Measurements from ENCODE around the gene BBS9. TPM values are rescaled to one million over a fixed set of nuclear protein-coding genes. Genes with fewer than 3 reads are reported as not detected.

Gene BBS9
- total RNA-seq, 4 donors from 2014 or later = 22.0 to 72.5 (median 35.9) TPM

GRCh38 chr7:33597181-33597580 lies 467.8 kb downstream of the BBS9 start:
- no peak overlapping the region for H3K4me3 ChIP-seq
- no peak for DNase-seq (ENCODE audit: low spot score in 2 of 2)
- H3K36me3 ChIP-seq = no peaks in the 10 kb centered on the region
- 95 to 98% methylated on average over 1 of the region's 1 CpG for WGBS, 2 donors
- H3K27ac ChIP-seq = no peak overlapping the region
- no peaks in the 10 kb centered on the region for H3K27me3 ChIP-seq
- TF ChIP-seq, protein P1, sequence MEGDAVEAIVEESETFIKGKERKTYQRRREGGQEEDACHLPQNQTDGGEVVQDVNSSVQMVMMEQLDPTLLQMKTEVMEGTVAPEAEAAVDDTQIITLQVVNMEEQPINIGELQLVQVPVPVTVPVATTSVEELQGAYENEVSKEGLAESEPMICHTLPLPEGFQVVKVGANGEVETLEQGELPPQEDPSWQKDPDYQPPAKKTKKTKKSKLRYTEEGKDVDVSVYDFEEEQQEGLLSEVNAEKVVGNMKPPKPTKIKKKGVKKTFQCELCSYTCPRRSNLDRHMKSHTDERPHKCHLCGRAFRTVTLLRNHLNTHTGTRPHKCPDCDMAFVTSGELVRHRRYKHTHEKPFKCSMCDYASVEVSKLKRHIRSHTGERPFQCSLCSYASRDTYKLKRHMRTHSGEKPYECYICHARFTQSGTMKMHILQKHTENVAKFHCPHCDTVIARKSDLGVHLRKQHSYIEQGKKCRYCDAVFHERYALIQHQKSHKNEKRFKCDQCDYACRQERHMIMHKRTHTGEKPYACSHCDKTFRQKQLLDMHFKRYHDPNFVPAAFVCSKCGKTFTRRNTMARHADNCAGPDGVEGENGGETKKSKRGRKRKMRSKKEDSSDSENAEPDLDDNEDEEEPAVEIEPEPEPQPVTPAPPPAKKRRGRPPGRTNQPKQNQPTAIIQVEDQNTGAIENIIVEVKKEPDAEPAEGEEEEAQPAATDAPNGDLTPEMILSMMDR (IDR thresholded peaks at IDR 0.05) = no peak
- TF ChIP-seq EP300 (IDR thresholded peaks at IDR 0.05) = no peak
- no peak for TF ChIP-seq POLR2A (IDR thresholded peaks at IDR 0.05)
- no peaks in the 10 kb centered on the region for H3K9me3 ChIP-seq
- peaks cover 0 to 18% (median 2%) of the 10 kb centered on the region in 4 donors for H3K4me1 ChIP-seq

DNA sequence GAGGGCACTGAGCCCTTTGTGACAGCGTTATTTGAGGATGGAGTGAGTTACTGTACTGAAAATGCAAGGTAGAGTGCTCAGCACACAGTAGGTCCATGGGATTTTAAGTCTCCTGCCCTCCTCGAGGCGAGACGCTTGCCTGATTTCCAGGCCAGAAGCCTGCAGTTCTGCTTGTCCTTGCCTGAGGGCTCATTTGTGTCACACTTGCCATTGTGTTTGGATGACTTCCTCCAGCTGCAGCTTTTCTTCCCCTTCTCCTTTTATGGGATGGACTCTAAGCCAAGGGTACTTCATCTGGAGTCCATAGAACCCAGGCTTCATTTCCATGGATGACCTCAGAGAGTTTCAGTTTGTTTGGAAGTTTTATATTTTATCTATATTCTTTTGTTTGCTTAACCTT lies 471.7 kb downstream of the BBS9 start:
- TF ChIP-seq POLR2A (IDR thresholded peaks at IDR 0.05) = no peak
- 85 to 86% methylated on average over 4 of the region's 4 CpGs for WGBS, 2 donors
- Histone ChIP-seq H3K9me3 (no peaks in the 10 kb centered on the region), H3K27ac (no peak overlapping the region), H3K4me3 (no peak overlapping the region), H3K36me3 (peaks cover 0 to 3% (median 0%) of the 10 kb centered on the region in 3 donors), H3K27me3 (no peaks in the 10 kb centered on the region), H3K4me1 (no peaks in the 10 kb centered on the region)
- DNase-seq (ENCODE audit: low spot score in 2 of 2) = no peak

DNA sequence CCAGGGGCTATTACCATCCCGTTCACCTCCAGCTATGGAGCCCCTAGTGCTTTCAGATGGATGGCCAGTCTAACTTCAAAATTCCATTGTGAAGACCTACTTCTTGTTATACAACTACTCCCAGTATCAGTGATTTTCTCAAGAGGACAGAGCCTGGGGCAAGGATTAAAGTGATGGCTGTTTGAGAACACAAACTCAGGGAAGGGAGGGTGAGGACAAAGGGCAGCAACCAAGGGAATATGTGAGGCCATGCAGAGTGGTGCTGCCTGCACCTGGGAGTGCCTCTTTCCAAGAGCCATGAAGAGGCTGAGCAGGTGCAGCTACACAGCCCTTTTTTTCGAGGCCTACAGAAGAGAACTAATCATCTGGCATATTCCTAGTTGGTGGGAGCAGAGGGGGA lies 472.5 kb downstream of the BBS9 start:
- no peak for TF ChIP-seq POLR2A (IDR thresholded peaks at IDR 0.05)
- TF ChIP-seq, protein P1 (IDR thresholded peaks at IDR 0.05) = no peak
- no peak for TF ChIP-seq EP300 (IDR thresholded peaks at IDR 0.05)
- no peaks in the 10 kb centered on the region for H3K4me1 ChIP-seq
- H3K36me3 ChIP-seq = peaks cover 0 to 3% (median 0%) of the 10 kb centered on the region in 3 donors
- H3K4me3 ChIP-seq = no peak overlapping the region
- no peak for DNase-seq (ENCODE audit: low spot score in 2 of 2)
- H3K27ac ChIP-seq = no peak overlapping the region
- no peaks in the 10 kb centered on the region for H3K27me3 ChIP-seq
- WGBS, 2 donors = 88 to 92% methylated on average over 2 of the region's 2 CpGs
- no peaks in the 10 kb centered on the region for H3K9me3 ChIP-seq

DNA sequence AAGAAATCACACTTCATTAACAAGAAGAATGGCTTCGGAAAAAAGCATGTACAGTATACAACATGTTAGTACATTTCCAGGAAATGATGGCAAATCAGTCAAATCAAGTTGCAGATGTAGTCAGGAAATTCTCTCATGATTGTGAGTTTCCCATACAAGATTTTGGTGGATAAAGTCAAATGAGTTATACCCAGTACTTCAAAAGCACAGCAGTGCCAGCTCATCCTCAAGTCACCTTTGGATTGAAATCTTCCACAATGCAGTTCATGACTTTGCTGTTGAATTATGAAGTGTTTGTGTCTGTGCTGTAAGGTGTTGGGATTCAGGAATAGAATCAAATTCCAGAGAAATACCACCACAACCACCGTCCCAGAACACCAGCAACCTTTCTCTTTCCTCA lies 474.7 kb downstream of the BBS9 start:
- Histone ChIP-seq H3K27ac (no peak overlapping the region), H3K36me3 (peaks cover 0 to 3% (median 0%) of the 10 kb centered on the region in 3 donors), H3K4me1 (no peaks in the 10 kb centered on the region), H3K4me3 (no peak overlapping the region), H3K27me3 (no peaks in the 10 kb centered on the region), H3K9me3 (peaks cover 0 to 4% (median 0%) of the 10 kb centered on the region in 4 donors)
- TF ChIP-seq, protein P1 (IDR thresholded peaks at IDR 0.05) = no peak
- TF ChIP-seq EP300 (IDR thresholded peaks at IDR 0.05) (no peak), POLR2A (IDR thresholded peaks at IDR 0.05) (no peak)
- 82 to 87% methylated on average over 2 of the region's 2 CpGs for WGBS, 2 donors
- no peak for DNase-seq (ENCODE audit: low spot score in 2 of 2)

GRCh38 chr7:33610918-33611317 lies 481.6 kb downstream of the BBS9 start:
- no peak for TF ChIP-seq POLR2A (IDR thresholded peaks at IDR 0.05)
- TF ChIP-seq, protein P1 (IDR thresholded peaks at IDR 0.05) = no peak
- TF ChIP-seq EP300 (IDR thresholded peaks at IDR 0.05) = no peak
- DNase-seq (ENCODE audit: low spot score in 2 of 2) = no peak
- WGBS, 2 donors = 97 to 99% methylated on average over 3 of the region's 3 CpGs
- H3K27me3 ChIP-seq = no peaks in the 10 kb centered on the region
- H3K4me3 ChIP-seq = no peak overlapping the region
- no peaks in the 10 kb centered on the region for H3K4me1 ChIP-seq
- H3K27ac ChIP-seq = no peak overlapping the region
- no peaks in the 10 kb centered on the region for H3K36me3 ChIP-seq
- peaks cover 0 to 4% (median 1%) of the 10 kb centered on the region in 4 donors for H3K9me3 ChIP-seq

GRCh38 chr7:33612442-33612841 lies 483.1 kb downstream of the BBS9 start:
- H3K27ac ChIP-seq = no peak overlapping the region
- no peak for DNase-seq (ENCODE audit: low spot score in 2 of 2)
- H3K36me3 ChIP-seq = no peaks in the 10 kb centered on the region
- no peak overlapping the region for H3K4me3 ChIP-seq
- TF ChIP-seq EP300 (IDR thresholded peaks at IDR 0.05) (no peak), POLR2A (IDR thresholded peaks at IDR 0.05) (no peak)
- TF ChIP-seq, protein P1 (IDR thresholded peaks at IDR 0.05) = no peak
- peaks cover 0 to 4% (median 2%) of the 10 kb centered on the region in 4 donors for H3K9me3 ChIP-seq
- 77 to 78% methylated on average over 1 of the region's 1 CpG for WGBS, 2 donors
- no peaks in the 10 kb centered on the region for H3K27me3 ChIP-seq
- no peaks in the 10 kb centered on the region for H3K4me1 ChIP-seq

All from tibial nerve (tissue), 4 donors.